Smooth muscle cell (in vitro differentiated cells): Measurements from ENCODE around the gene RUFY3. TPM values are rescaled to one million over a fixed set of nuclear protein-coding genes. Genes with fewer than 3 reads are reported as not detected.

Experiments
- DNase-seq: peaks from one replicate; lab custom pipeline; 2025; ENCODE audit not compliant: unreplicated experiment; lab: John Stamatoyannopoulos, UW
- H2AFZ ChIP-seq: fragments of 200-600 bp; sonication (generic); 2 replicates; pipeline ENCODE4 v1.6.0; 2016; ENCODE audit warnings: antibody characterized with exemption, low read depth, mild to moderate bottlenecking
- H3F3A ChIP-seq: fragments of 200-600 bp; sonication (generic); 2 replicates; pipeline ENCODE4 v1.6.0; 2017; ENCODE audit warnings: antibody characterized with exemption, low read depth
- H3K27ac ChIP-seq: fragments of 200-600 bp; sonication (generic); 2 replicates; pipeline ENCODE4 v1.5.1; 2016; ENCODE audit warnings: low read depth, mild to moderate bottlenecking
- H3K27me3 ChIP-seq: fragments of 200-600 bp; sonication (generic); 2 replicates; pipeline ENCODE4 v1.6.1; 2016; ENCODE audit warnings: low read depth, mild to moderate bottlenecking
- H3K36me3 ChIP-seq: fragments of 200-600 bp; sonication (generic); 2 replicates; pipeline ENCODE4 v1.5.1; 2016; ENCODE audit warnings: low read depth
- H3K4me1 ChIP-seq: fragments of 200-600 bp; sonication (generic); 2 replicates; pipeline ENCODE4 v1.5.1; 2016; ENCODE audit warnings: low read depth
- H3K4me2 ChIP-seq: fragments of 200-600 bp; sonication (generic); 2 replicates; pipeline ENCODE4 v1.6.0; 2016; ENCODE audit warnings: mild to moderate bottlenecking
- H3K4me3 ChIP-seq: fragments of 200-600 bp; sonication (generic); 2 replicates; pipeline ENCODE4 v1.5.1; 2016; ENCODE audit warnings: mild to moderate bottlenecking
- H3K79me2 ChIP-seq: fragments of 200-600 bp; sonication (generic); 2 replicates; pipeline ENCODE4 v1.6.0; 2016; ENCODE audit warnings: low read depth, mild to moderate bottlenecking
- H3K9ac ChIP-seq: fragments of 200-600 bp; sonication (generic); 2 replicates; pipeline ENCODE4 v1.6.0; 2016; ENCODE audit warnings: low read depth
- H3K9me3 ChIP-seq: fragments of 200-600 bp; sonication (generic); replicated peaks from 2 replicates; pipeline ENCODE4 v1.5.1; 2016; ENCODE audit warnings: low read depth
- H4K20me1 ChIP-seq: fragments of 200-600 bp; sonication (generic); 2 replicates; pipeline ENCODE4 v1.6.0; 2016; ENCODE audit warnings: low read depth
- WGBS: methylation state at CpG from one replicate; pipeline ENCODE4 v1.1.7; 2016; ENCODE audit warnings: low lambda C conversion rate; 5-methylcytosine and 5-hydroxymethylcytosine counted together
- polyA plus RNA-seq: library from polyadenylated mRNA; unstranded; fragments of >200 nt; fragmentation: Nextera tagmentation; extraction: Ambion mirVana; gene quantifications from 2 replicates; pipeline ENCODE4 v1.2.1, GENCODE V29; 2016
- total RNA-seq: library from RNA; depleted of rRNA; stranded (reverse); fragments of >200 nt; gene quantifications from 2 replicates; pipeline ENCODE4 v1.2.3, GENCODE V29; 2014
- TF ChIP-seq, protein P1 (sequence below): fragments of 200-600 bp; sonication (generic); IDR thresholded peaks from 2 replicates; pipeline ENCODE4 v1.5.1; 2017; ENCODE audit warnings: borderline replicate concordance, mild to moderate bottlenecking, antibody characterized with exemption; ENCODE audit not compliant: insufficient read depth, poor library complexity, severe bottlenecking

Gene RUFY3
- total and polyA plus RNA-seq, 2 experiments from 2014 or later, result 22.2 to 49.2 TPM

DNA sequence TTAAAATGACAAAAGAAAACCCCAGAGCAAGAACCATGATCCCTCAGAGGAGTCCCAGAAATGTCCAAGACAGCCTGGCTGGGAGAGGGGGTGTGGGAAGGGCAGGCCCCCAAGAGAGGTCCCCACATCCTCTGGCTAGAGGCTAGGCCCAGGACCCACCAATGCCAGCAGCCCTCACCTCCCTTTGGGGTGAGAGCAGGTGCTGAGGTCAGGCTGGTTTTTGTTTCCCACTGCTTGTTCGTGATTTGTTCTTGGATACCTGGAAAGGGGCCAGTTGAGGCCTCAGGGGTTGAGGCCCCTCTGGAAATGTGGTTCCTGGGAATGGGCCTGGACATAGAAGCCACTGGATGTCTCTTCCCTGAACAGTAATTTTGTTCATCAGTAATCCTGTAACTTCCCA, 120.2 kb downstream of the RUFY3 start:
- 81% methylated on average over 1 of the region's 1 CpG for WGBS
- Histone ChIP-seq H3K4me1 (peaks cover 3% of the 10 kb centered on the region), H3K4me3 (no peak overlapping the region), H3K27ac (peak overlapping the region; percentile 47), H3K9ac (no peak overlapping the region), H4K20me1 (peaks cover 18% of the 10 kb centered on the region), H2AFZ (no peak overlapping the region), H3K36me3 (no peaks in the 10 kb centered on the region), H3K4me2 (no peak overlapping the region), H3K79me2 (peaks cover 21% of the 10 kb centered on the region), H3K27me3 (no peaks in the 10 kb centered on the region), H3F3A (peaks cover 13% of the 10 kb centered on the region), H3K9me3 (no peaks in the 10 kb centered on the region)
- TF ChIP-seq, protein P1, sequence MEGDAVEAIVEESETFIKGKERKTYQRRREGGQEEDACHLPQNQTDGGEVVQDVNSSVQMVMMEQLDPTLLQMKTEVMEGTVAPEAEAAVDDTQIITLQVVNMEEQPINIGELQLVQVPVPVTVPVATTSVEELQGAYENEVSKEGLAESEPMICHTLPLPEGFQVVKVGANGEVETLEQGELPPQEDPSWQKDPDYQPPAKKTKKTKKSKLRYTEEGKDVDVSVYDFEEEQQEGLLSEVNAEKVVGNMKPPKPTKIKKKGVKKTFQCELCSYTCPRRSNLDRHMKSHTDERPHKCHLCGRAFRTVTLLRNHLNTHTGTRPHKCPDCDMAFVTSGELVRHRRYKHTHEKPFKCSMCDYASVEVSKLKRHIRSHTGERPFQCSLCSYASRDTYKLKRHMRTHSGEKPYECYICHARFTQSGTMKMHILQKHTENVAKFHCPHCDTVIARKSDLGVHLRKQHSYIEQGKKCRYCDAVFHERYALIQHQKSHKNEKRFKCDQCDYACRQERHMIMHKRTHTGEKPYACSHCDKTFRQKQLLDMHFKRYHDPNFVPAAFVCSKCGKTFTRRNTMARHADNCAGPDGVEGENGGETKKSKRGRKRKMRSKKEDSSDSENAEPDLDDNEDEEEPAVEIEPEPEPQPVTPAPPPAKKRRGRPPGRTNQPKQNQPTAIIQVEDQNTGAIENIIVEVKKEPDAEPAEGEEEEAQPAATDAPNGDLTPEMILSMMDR, result no peak
- DNase-seq, result no peak

- no peak overlapping the region for H3K9ac ChIP-seq
- TF ChIP-seq, protein P1, result no peak
- DNase-seq, result no peak
- H3K4me1 ChIP-seq, result no peaks in the 10 kb centered on the region
- H3K4me2 ChIP-seq, result no peak overlapping the region
- no peaks in the 10 kb centered on the region for H3K27me3 ChIP-seq
- H3K9me3 ChIP-seq, result no peaks in the 10 kb centered on the region
- peaks cover 9% of the 10 kb centered on the region for H4K20me1 ChIP-seq
- H3K79me2 ChIP-seq, result peaks cover 12% of the 10 kb centered on the region
- WGBS, result 97% methylated on average over 6 of the region's 6 CpGs
- H2AFZ ChIP-seq, result no peak overlapping the region
- no peak overlapping the region for H3K27ac ChIP-seq
- peaks cover 13% of the 10 kb centered on the region for H3F3A ChIP-seq
- H3K36me3 ChIP-seq, result no peaks in the 10 kb centered on the region
- no peak overlapping the region for H3K4me3 ChIP-seq
Measured at GRCh38 chr4:70842761-70843435, 121.1 kb downstream of the RUFY3 start.

DNA sequence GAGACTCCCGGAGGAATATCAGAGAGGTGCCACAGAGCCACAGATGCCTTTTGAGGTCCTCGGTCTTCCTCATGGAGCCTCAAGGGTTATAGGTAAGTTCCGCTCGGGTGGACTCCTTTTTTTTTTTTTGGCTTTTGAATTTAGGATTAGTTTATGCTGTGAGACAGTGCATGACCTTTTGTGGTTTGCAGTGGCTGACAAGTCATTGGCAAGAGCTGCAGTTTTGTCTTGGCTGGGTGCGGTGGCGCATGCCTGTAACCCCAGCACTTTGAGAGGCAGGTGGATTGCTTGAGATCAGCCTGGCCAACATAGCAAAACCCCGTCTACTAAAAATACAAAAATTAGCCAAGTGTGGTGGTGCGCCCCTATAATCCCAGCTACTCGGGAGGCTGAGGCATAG, 122.4 kb downstream of the RUFY3 start:
- Histone ChIP-seq H3K9me3 (no peaks in the 10 kb centered on the region), H3K27me3 (no peaks in the 10 kb centered on the region), H2AFZ (no peak overlapping the region), H3K27ac (no peak overlapping the region), H3K9ac (no peak overlapping the region), H3K36me3 (no peaks in the 10 kb centered on the region), H4K20me1 (no peaks in the 10 kb centered on the region), H3K79me2 (no peaks in the 10 kb centered on the region), H3K4me1 (no peaks in the 10 kb centered on the region), H3F3A (peaks cover 9% of the 10 kb centered on the region), H3K4me2 (no peak overlapping the region), H3K4me3 (no peak overlapping the region)
- WGBS, result 95% methylated on average over 9 of the region's 9 CpGs
- TF ChIP-seq, protein P1, result no peak
- no peak for DNase-seq

GRCh38 chr4:70849291-70849690, 127.5 kb downstream of the RUFY3 start:
- Histone ChIP-seq H3K27me3 (no peaks in the 10 kb centered on the region), H3K36me3 (no peaks in the 10 kb centered on the region), H3K27ac (no peak overlapping the region), H3K4me1 (no peaks in the 10 kb centered on the region), H3K4me3 (no peak overlapping the region), H3K4me2 (no peak overlapping the region), H4K20me1 (no peaks in the 10 kb centered on the region), H3F3A (no peaks in the 10 kb centered on the region), H3K9ac (no peak overlapping the region), H3K79me2 (no peaks in the 10 kb centered on the region), H2AFZ (no peak overlapping the region), H3K9me3 (no peaks in the 10 kb centered on the region)
- TF ChIP-seq, protein P1, result no peak
- 92% methylated on average over 5 of the region's 5 CpGs for WGBS
- no peak for DNase-seq
